GM12891 (cell line): ENCODE data around the gene GOLGA7B.

Experiments used
- POLR2A ChIP-seq: IDR thresholded peaks from 2 replicates; pipeline ENCODE4 v1.6.1; 2011; ENCODE audit warnings: low read depth, low read length, control low read depth
- POLR2AphosphoS5 ChIP-seq: IDR thresholded peaks from 2 replicates; pipeline ENCODE4 v1.6.1; 2011; ENCODE audit warnings: low read depth, low read length, control low read depth
- TAF1 ChIP-seq: IDR thresholded peaks from 2 replicates; pipeline ENCODE4 v1.6.1; 2011; ENCODE audit warnings: low read depth, low read length, control low read depth

DNA sequence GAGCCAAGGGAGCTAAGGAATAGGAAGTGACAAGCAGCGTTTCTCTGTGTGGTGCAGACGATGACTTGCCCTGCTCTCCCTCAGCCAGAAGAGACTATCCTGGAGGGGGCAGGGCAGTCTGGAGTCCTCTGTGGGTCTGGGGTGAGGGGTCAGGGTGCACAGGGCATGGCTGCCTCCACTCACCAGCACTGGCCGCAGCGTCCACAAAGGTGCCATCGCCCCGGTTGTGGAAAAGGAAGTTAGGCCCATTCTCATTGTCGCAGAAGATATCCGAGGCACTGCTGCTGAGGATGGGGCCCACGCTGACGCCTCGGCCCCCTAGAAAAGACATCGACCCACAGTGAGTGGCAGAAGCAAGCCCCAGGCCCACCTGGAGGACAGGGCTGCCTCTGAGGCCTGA, 58.2 kb downstream of the GOLGA7B start:
- no peak for TF ChIP-seq POLR2AphosphoS5
- no peak for TF ChIP-seq POLR2A
- TF ChIP-seq TAF1 = no peak
